Spleen (tissue), 7 donors: Measurements from ENCODE around the gene SREBF1.

ENCODE experiments used
- CTCF ChIP-seq, 11 experiments: fragments of 200-600 bp in 7 of 11; fragments of 450-650 bp in 4 of 11; sonication (generic) in 4 of 11; IDR thresholded peaks in 8 of 11; conservative IDR thresholded peaks in 3 of 11; 1 replicate in 7 of 11; 2 replicates in 4 of 11; pipeline versions ENCODE4 v1.4.0 to v1.8.0; 2016 to 2021; ENCODE audit warnings: antibody characterized with exemption in 11 of 11, inconsistent platforms in 4 of 11, mild to moderate bottlenecking in 1 of 11
- POLR2A ChIP-seq, 3 donors: fragments of 450-650 bp; IDR thresholded peaks; one replicate each; pipeline ENCODE4 v1.5.1; 2017; ENCODE audit warnings: antibody characterized with exemption in 3 of 3, mild to moderate bottlenecking in 1 of 3
- POLR2AphosphoS5 ChIP-seq, 3 donors: sonication (generic); formaldehyde crosslinking; IDR thresholded peaks; one replicate each; pipeline ENCODE4 v1.5.1; 2017; ENCODE audit warnings: antibody characterized with exemption in 3 of 3
- donor health status: DM: no; HTN: no; CAD: no; lungs with moderate emphysema.
- donor health status: DM: no; HTN: no; CAD: no.
- donor health status: DM: no; HTN: no; CAD: no.

DNA sequence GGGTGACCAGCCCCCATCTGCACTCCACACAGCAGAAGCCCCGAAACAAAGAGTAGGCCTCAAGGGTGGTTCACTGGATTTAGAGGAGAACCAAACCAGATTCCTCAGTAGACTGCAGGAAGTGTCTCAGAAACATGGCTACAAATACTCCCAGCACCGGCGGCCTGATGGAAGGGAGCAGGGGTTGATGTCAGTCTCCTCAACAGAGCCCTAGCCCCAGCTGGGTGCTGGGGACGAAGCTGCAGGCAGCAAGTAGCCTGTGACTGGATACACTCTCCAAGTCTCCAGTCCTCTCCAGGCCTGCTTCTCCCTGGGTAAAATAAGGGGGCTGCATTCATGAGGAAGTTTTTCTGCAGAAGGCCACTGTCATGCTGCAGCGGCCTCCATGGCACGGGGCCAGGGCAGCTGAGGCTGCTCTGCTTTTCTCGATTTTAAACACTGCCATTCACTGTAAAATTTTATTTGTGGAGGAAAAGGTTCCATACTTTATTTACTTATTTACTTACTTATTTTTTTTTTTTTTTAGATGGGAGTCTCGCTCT, 36.7 kb upstream of the SREBF1 start:
- TF ChIP-seq CTCF (IDR thresholded peaks at IDR 0.05 in 8 of 11, conservative IDR thresholded peaks at IDR 0.05 in 3 of 11) (no peak), POLR2A (IDR thresholded peaks at IDR 0.05) (no peak), POLR2AphosphoS5 (IDR thresholded peaks at IDR 0.05) (no peak)
